ENCODE data around the gene NIT1. TPM values are rescaled to one million over a fixed set of nuclear protein-coding genes. Genes with fewer than 3 reads are reported as not detected.

The NIT1 gene
- total RNA-seq, 1 experiment from 2014 or later: 65.9 TPM

GRCh38 chr1:161164901-161165610, 47.2 kb downstream of the NIT1 start:
- TF ChIP-seq EGR1 (IDR thresholded peaks at IDR 0.05; ENCODE audit: low read depth) (no peak), REST (IDR thresholded peaks at IDR 0.05; ENCODE audit: low read depth) (no peak), POLR2AphosphoS5 (IDR thresholded peaks at IDR 0.05; ENCODE audit: low read depth, low read length) (no peak), TCF7L2 (IDR thresholded peaks at IDR 0.05; ENCODE audit: borderline replicate concordance, extremely low read depth, insufficient read depth, insufficient read length) (no peak), RAD21 (IDR thresholded peaks at IDR 0.05; ENCODE audit: low read depth) (no peak), SP1 (IDR thresholded peaks at IDR 0.05; ENCODE audit: low read depth) (no peak), EZH2 (IDR thresholded peaks at IDR 0.05) (no peak), SRF (IDR thresholded peaks at IDR 0.05; ENCODE audit: low read depth) (no peak)
- TF ChIP-seq, protein P1, sequence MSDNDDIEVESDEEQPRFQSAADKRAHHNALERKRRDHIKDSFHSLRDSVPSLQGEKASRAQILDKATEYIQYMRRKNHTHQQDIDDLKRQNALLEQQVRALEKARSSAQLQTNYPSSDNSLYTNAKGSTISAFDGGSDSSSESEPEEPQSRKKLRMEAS (IDR thresholded peaks at IDR 0.05): no peak
- intact Hi-C loops (cut with micrococcal nuclease): no loop called here
- no peaks in the 10 kb centered on the region for H3K9me3 ChIP-seq (ENCODE audit: control insufficient read depth in 1 of 2, insufficient read depth in 1 of 2, low read depth in 1 of 2, low read length in 2 of 2)
- peaks cover 7% of the 10 kb centered on the region; the same call in 1 of the 2 replicates for H3K79me2 ChIP-seq (ENCODE audit: insufficient read depth, low read length)
- peaks cover 8 to 26% of the 10 kb centered on the region in 2 experiments; a peak in 2 of 4 replicates for H3K36me3 ChIP-seq (ENCODE audit: control insufficient read depth in 1 of 2, insufficient read depth in 2 of 2, low read length in 2 of 2)
- no peaks in the 10 kb centered on the region for H4K20me1 ChIP-seq (ENCODE audit: insufficient read depth)
- H3K27ac ChIP-seq (ENCODE audit: low read depth, low read length): peak overlapping the region; percentile 63
- no peaks in the 10 kb centered on the region for H3K9me2 ChIP-seq (ENCODE audit: insufficient read depth)
- peaks cover 7 to 35% of the 10 kb centered on the region in 2 experiments; a peak in 3 of 4 replicates for H3K4me1 ChIP-seq (ENCODE audit: control insufficient read depth in 1 of 2, insufficient read depth in 2 of 2, low read length in 2 of 2)
- no peaks in the 10 kb centered on the region for H3K27me3 ChIP-seq (ENCODE audit: insufficient read depth, low read length)
- DNase-seq (ENCODE audit: low read depth, low spot score) (no peak), ATAC-seq (no peak)
- H3K4me2 ChIP-seq (ENCODE audit: low read length): peak overlapping the region; percentile 87
- peak overlapping the region; percentile 82 for H3K9ac ChIP-seq (ENCODE audit: low read length)
- H2AFZ ChIP-seq (ENCODE audit: low read depth, low read length, poor library complexity, severe bottlenecking): no peak overlapping the region
- ChIA-PET CTCF (interaction anchor here (0.8 to 2.8 kb wide), 10 partner anchors 10 to 576 kb away, joined by 3 to 10 read pairs (median 4); partner anchors contain the start of genes DEDD, TOMM40L and UFC1), POLR2A (interaction anchor here (0.7 to 3.1 kb wide), 10 partner anchors 8 to 1466 kb away, joined by 3 to 24 read pairs (median 7); partner anchors contain the start of genes B4GALT3, DEDD, NDUFS2 and NIT1), RAD21 (ENCODE audit: low non-redundant PET in 1 of 2, low total read pairs in 2 of 2, uncharacterized antibody in 2 of 2, unreplicated experiment in 2 of 2) (no interaction called here)
- H3K4me3 ChIP-seq (replicated peaks in 1 of 2; ENCODE audit: low read depth in 1 of 2, low read length in 2 of 2): peak overlapping the region; percentile 51 to 82
- no TSS peak for BruUV-seq (replicated peaks)

All from HCT116 (cell line).